Esophagus squamous epithelium (tissue), 5 donors: ENCODE data around the gene SYT9. TPM values are rescaled to one million over a fixed set of nuclear protein-coding genes. Genes with fewer than 3 reads are reported as not detected.

Source experiments
- DNase-seq: peaks from one replicate; lab custom pipeline; 2025; lab: John Stamatoyannopoulos, UW
- H3K27ac ChIP-seq, 4 donors: fragments of 200-600 bp; sonication (generic); one replicate each; pipeline ENCODE4 v1.5.1; 2016 to 2019; ENCODE audit warnings: mild to moderate bottlenecking in 1 of 4
- H3K27me3 ChIP-seq, 4 donors: fragments of 200-600 bp; sonication (generic); 1 replicate in 3 of 4; 2 replicates in 1 of 4; pipeline versions ENCODE4 v1.5.1 to v1.6.0; 2017 to 2021; ENCODE audit warnings: antibody characterized with exemption in 1 of 4
- H3K36me3 ChIP-seq, 3 donors: fragments of 200-600 bp; sonication (generic); one replicate each; pipeline ENCODE4 v1.5.1; 2016 to 2019
- H3K4me1 ChIP-seq, 3 donors: fragments of 200-600 bp; sonication (generic); one replicate each; pipeline ENCODE4 v1.5.1; 2017 to 2019
- H3K4me3 ChIP-seq, 4 donors: fragments of 200-600 bp; sonication (generic); 1 replicate in 3 of 4; 2 replicates in 1 of 4; pipeline ENCODE4 v1.5.1; 2016 to 2019; ENCODE audit warnings: mild to moderate bottlenecking in 2 of 4, moderate library complexity in 1 of 4
- H3K9me3 ChIP-seq, 3 donors: fragments of 200-600 bp; sonication (generic); one replicate each; pipeline ENCODE4 v1.5.1; 2016 to 2019
- CTCF ChIP-seq, 6 experiments: fragments of 450-650 bp in 4 of 6; fragments of 200-600 bp in 2 of 6; sonication (generic) in 2 of 6; IDR thresholded peaks; one replicate each; pipeline ENCODE4 v1.5.1; 2016 to 2019; ENCODE audit warnings: antibody characterized with exemption in 6 of 6, mild to moderate bottlenecking in 4 of 6, moderate library complexity in 4 of 6
- POLR2A ChIP-seq, 4 donors: fragments of 450-650 bp; IDR thresholded peaks; one replicate each; pipeline ENCODE4 v1.6.1; 2017; ENCODE audit warnings: antibody characterized with exemption in 4 of 4, mild to moderate bottlenecking in 4 of 4, moderate library complexity in 3 of 4
- WGBS, 2 donors: methylation state at CpG; one replicate each; pipeline ENCODE4 v1.1.5; 2018; 5-methylcytosine and 5-hydroxymethylcytosine counted together
- intact Hi-C: fragments of 100-400 bp; cut with DNase I; formaldehyde crosslinking; loops from one replicate; pipeline ENCODE4 v1.15.0; 2022
- total RNA-seq, 4 donors: library from RNA; depleted of rRNA; stranded (reverse); fragments of >200 nt; gene quantifications; one replicate each; pipeline ENCODE4 v1.1.0, GENCODE V29; 2016
- donor health status: DM: yes; HTN: yes; CAD: no.

Gene SYT9
- total RNA-seq = under 1 TPM in 1 of 4 donors, not detected in 3; 0.19 TPM

GRCh38 chr11:7251836-7252682 lies at the start of gene SYT9:
SYT9 (plus strand) TSS chr11:7251904; CDS start chr11:7252187, 283 bp downstream.
- peaks cover 14 to 19% (median 16%) of the 10 kb centered on the region in 3 donors for H3K4me1 ChIP-seq
- H3K36me3 ChIP-seq = no peaks in the 10 kb centered on the region
- H3K4me3 ChIP-seq = peak within 1 kb of the TSS; percentile 28 to 67 (median 44)
- no peaks in the 10 kb centered on the region for H3K9me3 ChIP-seq
- H3K27ac ChIP-seq = no peak within 1 kb of the TSS
- H3K27me3 ChIP-seq = peaks cover 11 to 51% (median 12%) of the 10 kb centered on the region in 4 donors
- no CpG with 5 or more reads among the region's 84 CpGs for WGBS, 2 donors
- no peak for DNase-seq
- TF ChIP-seq CTCF (IDR thresholded peaks at IDR 0.05) = no peak
- no peak for TF ChIP-seq POLR2A (IDR thresholded peaks at IDR 0.05)
- intact Hi-C loops = no loop called here

GRCh38 chr11:7202412-7202811 lies 49.3 kb upstream of the SYT9 start:
- Histone ChIP-seq H3K9me3 (no peaks in the 10 kb centered on the region), H3K36me3 (no peaks in the 10 kb centered on the region), H3K4me1 (no peaks in the 10 kb centered on the region), H3K27ac (no peak overlapping the region), H3K4me3 (no peak overlapping the region), H3K27me3 (no peaks in the 10 kb centered on the region)
- TF ChIP-seq POLR2A (IDR thresholded peaks at IDR 0.05) (no peak), CTCF (IDR thresholded peaks at IDR 0.05) (no peak)
- 79 to 85% methylated on average over 3 of the region's 3 CpGs for WGBS, 2 donors
- intact Hi-C loops = no loop called here
- DNase-seq = no peak

- no peak overlapping the region for H3K4me3 ChIP-seq
- 25 to 39% methylated on average over 4 of the region's 4 CpGs for WGBS, 2 donors
- intact Hi-C loops = no loop called here
- TF ChIP-seq CTCF (IDR thresholded peaks at IDR 0.05) = no peak
- TF ChIP-seq POLR2A (IDR thresholded peaks at IDR 0.05) = no peak
- no peaks in the 10 kb centered on the region for H3K9me3 ChIP-seq
- H3K4me1 ChIP-seq = no peaks in the 10 kb centered on the region
- H3K36me3 ChIP-seq = no peaks in the 10 kb centered on the region
- DNase-seq = no peak
- H3K27me3 ChIP-seq = no peaks in the 10 kb centered on the region
- no peak overlapping the region for H3K27ac ChIP-seq
Observed at GRCh38 chr11:7204778-7205177, 46.9 kb upstream of the SYT9 start.

- TF ChIP-seq POLR2A (IDR thresholded peaks at IDR 0.05) (no peak), CTCF (IDR thresholded peaks at IDR 0.05) (no peak)
- Histone ChIP-seq H3K4me3 (no peak overlapping the region), H3K36me3 (no peaks in the 10 kb centered on the region), H3K27ac (no peak overlapping the region), H3K27me3 (no peaks in the 10 kb centered on the region), H3K9me3 (no peaks in the 10 kb centered on the region), H3K4me1 (no peaks in the 10 kb centered on the region)
- 70 to 75% methylated on average over 5 to 7 of the region's 7 CpGs for WGBS, 2 donors
- intact Hi-C loops = no loop called here
- no peak for DNase-seq
Observed at GRCh38 chr11:7208391-7208790, 43.3 kb upstream of the SYT9 start.

GRCh38 chr11:7219491-7219890 lies 32.2 kb upstream of the SYT9 start:
- Histone ChIP-seq H3K27me3 (no peaks in the 10 kb centered on the region), H3K9me3 (no peaks in the 10 kb centered on the region), H3K27ac (no peak overlapping the region), H3K4me3 (no peak overlapping the region), H3K36me3 (no peaks in the 10 kb centered on the region), H3K4me1 (no peaks in the 10 kb centered on the region)
- DNase-seq = no peak
- intact Hi-C loops = no loop called here
- no peak for TF ChIP-seq CTCF (IDR thresholded peaks at IDR 0.05)
- TF ChIP-seq POLR2A (IDR thresholded peaks at IDR 0.05) = no peak
